Measurements from ENCODE around the gene CD164.
"Not testable (repeated sequence)": the region's sequence is repeated elsewhere in the genome, so short reads cannot be mapped to it uniquely, and the experiment has no call there.

The CD164 gene

DNA sequence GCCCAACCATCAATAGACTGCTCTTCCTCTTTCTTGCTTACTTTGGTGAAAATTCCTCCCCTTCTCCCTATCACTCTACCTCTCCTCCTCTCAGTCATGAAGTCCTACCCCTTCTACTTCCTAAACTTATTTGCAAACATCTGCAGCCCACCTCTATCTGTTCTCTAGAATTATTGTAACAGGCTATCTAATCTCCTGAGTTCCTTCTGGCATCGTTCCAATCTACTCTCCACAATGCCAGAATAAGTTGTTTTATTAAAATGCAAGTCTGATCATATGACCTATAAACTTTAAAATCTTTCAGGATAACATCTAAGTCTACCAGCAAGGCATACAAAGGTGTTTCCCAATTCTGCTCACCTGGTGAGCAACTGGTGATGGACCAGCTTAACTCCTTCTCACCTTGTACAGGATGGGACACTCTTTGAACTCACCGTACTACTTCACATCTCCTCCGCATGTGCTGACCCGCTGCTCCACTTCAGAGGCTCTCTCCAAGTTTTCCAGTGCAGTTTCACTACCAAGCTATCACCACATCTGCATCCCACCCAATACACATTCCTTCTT lies 7.9 kb downstream of the CD164 start:
- DNase-seq, result no peak

GRCh38 chr6:109373762-109374161 lies 8.5 kb downstream of the CD164 start:
- peak; percentile 59 for DNase-seq

DNA sequence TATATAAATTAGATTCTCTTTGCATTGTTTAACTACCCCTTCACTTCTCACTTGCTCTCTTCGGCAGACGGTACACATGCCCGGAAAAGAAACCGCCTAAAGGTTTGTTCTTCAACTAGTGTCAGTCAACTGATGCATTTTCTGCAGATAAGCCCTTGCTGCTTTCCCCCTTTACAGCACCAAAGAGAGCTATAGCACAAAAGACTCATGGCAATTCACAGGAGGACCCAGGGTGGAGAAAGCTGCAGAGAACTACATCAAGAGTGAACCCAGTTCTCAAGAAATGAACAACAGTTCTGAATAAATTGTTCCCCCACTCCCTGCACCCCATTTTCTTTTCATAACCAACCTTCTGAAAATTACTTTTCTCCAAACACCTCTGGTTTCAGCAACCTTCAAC lies 8.9 kb downstream of the CD164 start:
- DNase-seq, result peak; percentile 43

DNA sequence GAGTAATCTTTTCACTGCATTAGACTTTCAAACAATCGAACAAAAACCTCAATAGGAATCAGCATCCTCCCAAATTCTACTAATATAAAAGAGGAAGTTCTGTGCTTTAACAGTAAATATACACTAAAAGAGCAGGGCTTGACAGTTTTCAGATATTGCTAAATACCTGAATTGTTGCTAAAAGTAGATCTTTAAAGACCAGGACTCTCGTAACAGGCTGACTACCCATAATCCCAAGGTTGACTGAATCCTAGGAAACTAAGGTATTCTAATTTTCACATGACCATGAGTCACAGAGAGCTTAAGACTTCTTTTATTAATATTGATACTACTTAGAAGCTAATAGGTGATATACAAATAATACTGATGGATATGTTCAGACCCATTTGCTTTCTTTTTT lies 10.1 kb downstream of the CD164 start:
- DNase-seq, result no peak

DNA sequence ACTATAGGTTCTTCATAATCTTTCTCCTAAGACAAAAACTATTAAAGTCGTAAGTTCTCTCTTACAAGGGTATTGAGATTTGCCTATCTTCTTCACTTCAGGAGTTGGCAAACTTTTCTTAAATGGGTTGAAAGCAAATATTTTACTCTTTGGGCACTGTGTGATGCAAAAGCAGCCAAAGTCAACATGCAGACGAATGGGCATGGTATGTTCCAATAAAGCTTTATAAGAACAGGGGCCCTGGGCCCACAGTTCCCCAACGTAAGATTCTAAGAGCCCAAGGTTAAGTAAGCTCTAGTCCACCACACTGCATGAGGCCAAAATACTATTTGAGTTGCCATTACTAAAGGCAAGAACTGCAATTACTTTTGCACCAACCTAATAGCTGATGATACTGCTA lies 11.5 kb downstream of the CD164 start:
- no peak for DNase-seq

GRCh38 chr6:109370336-109370735 lies 11.9 kb downstream of the CD164 start:
- no peak for DNase-seq

DNA sequence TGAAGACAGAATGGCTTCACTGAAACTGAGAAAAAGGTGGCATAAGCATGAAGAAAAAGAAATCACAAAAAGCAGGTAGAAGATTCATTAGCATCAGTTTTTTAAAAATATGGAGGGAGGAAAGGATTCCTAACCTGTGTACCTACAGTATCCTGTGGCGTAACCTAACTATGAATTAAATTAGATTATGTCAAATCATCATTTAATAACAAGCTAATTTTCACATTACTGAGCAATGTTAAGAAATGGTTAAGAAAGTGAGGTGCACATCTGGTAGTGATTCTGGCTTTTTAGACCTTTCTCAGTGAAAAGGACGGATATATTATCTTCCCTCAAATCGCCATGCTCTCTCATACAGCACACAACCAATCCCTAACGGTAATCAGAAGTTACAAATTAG lies 12.5 kb downstream of the CD164 start:
- no peak for DNase-seq

DNA sequence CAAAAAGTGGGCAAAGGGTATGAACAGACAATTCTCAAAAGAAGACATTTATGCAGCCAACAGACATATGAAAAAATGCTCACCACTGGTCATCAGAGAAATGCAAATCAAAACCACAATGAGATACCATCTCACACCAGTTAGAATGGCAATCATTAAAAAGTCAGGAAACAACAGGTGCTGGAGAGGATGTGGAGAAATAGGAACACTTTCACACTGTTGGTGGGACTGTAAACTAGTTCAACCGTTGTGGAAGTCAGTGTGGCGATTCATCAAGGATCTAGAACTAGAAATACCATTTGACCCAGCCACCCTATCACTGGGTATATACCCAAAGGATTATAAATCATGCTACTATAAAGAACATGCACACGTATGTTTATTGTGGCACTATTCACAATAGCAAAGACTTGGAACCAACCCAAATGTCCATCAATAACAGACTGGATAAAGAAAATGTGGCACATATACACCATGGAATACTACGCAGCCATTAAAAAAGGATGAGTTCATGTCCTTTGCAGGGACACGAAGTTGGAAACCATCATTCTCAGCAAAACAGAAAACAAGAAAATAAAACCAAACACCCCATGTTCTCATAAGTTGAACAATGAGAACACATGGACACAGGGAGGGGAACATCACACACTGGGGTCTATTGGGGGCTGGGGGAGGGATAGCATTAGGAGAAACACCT lies 17.7 kb downstream of the CD164 start:
- DNase-seq, result not testable (repeated sequence)

- no peak for DNase-seq
Measured at GRCh38 chr6:109363753-109364152, 18.5 kb downstream of the CD164 start.

GRCh38 chr6:109362102-109362884 lies 20.0 kb downstream of the CD164 start:
- no peak for DNase-seq

DNA sequence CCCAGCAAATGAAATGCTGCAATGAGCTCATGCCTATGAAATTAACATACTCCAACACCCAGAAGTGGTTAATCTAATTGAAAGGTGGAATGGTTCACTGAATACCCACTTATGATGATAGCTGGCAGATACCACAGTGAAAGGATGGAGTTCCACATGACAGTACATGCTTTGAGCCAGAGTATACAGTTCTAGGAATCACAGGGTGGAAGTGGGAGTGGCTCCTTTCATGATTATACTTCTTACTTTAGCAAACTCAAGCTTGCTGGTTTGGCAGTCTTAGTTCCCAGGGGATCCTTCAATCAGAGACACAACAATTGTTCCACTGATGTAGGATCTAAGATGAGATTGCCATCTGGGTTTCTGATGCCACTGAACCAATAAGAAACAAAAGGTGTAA lies 21.5 kb downstream of the CD164 start:
- no peak for DNase-seq

DNA sequence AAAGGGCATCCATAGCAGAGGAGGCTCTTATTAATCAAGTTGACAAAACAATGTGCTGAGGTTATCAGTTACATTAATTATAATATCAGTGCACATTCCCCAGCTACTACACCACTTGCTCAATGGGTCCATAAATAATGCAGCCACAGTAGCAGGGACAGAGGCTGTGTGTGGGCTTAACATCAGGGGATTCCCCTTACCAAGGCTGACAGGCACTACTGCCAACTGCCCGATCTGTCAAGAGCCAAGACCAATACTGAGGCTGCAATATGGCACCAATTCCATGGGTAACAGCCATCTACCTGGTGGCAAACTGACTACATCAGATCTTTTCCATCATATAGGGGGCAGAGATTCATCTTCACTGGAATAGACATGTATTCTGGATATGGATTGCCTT lies 22.0 kb downstream of the CD164 start:
- no peak for DNase-seq

- no peak for DNase-seq
Measured at GRCh38 chr6:109359248-109359647, 23.0 kb downstream of the CD164 start.

- no peak for DNase-seq
Measured at GRCh38 chr6:109358204-109358603, 24.1 kb downstream of the CD164 start.

GRCh38 chr6:109356237-109356636 lies 26.0 kb downstream of the CD164 start:
- DNase-seq, result no peak

- DNase-seq, result no peak
Measured at GRCh38 chr6:109351231-109352130, 30.8 kb downstream of the CD164 start.

GRCh38 chr6:109349419-109349987 lies 32.8 kb downstream of the CD164 start:
- no peak for DNase-seq

GRCh38 chr6:109348226-109348625 lies 34.0 kb downstream of the CD164 start:
- no peak for DNase-seq

DNA sequence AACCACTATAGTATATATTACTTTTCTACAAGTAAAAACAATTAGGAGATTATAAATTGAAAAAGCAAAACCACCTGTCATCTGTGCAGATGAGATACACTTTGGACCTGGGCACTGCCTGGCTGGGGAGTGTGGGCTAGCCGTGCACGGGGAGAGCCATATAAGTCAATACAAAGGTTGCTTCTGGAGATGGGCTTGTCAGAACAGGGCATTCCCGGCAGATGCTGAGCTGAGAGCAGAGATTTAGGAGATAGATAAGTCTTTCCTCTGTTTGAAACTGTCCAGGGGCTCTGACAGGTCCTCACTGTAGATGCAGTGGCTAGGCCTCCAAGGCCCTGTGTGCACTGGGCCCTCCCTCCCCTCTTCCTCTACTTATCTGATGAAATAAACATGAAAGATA lies 34.5 kb downstream of the CD164 start:
- no peak for DNase-seq

GRCh38 chr6:109345986-109346385 lies 36.3 kb downstream of the CD164 start:
- no peak for DNase-seq

GRCh38 chr6:109344226-109344625 lies 38.0 kb downstream of the CD164 start:
- DNase-seq, result no peak

DNA sequence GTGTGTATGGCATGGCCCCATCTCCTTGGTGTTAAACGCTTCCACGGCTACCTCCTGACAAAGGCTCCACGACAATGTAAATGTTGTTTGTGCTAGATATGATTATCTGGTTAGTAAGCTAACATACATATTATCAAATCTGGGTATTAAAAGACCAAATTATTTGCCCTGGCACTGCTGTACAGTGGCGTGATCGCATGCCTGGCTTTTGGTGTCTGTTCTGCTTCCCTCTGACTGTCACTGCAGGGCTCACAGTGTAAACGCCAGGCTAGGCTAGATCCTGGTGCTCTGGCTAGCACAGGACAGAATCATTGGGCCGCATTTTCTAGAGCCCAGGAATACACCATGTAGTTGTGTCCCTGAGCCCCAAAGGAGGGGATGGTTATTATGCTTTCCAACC lies 38.7 kb downstream of the CD164 start:
- DNase-seq, result no peak

DNA sequence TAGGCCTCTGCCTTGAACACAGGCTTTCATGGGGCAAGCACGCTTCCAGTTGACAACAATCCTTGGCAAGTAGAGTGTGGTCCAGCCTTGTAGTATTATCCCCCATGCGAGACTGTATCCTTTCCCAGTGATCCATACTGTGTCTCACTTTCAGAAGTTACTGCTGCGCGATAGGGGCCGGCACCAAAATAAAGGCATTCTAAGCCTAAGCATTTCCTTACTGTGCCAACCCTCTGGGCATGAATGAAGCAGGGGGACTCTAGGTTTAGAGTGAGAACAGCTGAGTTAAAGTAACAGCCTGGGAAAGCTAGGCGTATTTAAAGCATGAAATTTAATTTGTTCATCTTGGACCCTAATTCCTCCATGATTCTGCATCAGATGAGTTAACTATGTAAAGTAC lies 39.4 kb downstream of the CD164 start:
- no peak for DNase-seq
